ENCODE measurements around the gene ATP11C. TPM values are rescaled to one million over a fixed set of nuclear protein-coding genes. Genes with fewer than 3 reads are reported as not detected.
"Not testable (repeated sequence)": the region's sequence is repeated elsewhere in the genome, so short reads cannot be mapped to it uniquely, and the experiment has no call there.

The ATP11C gene
- total RNA-seq, 2 experiments from 2014 or later, result 15.2 to 18.2 TPM

DNA sequence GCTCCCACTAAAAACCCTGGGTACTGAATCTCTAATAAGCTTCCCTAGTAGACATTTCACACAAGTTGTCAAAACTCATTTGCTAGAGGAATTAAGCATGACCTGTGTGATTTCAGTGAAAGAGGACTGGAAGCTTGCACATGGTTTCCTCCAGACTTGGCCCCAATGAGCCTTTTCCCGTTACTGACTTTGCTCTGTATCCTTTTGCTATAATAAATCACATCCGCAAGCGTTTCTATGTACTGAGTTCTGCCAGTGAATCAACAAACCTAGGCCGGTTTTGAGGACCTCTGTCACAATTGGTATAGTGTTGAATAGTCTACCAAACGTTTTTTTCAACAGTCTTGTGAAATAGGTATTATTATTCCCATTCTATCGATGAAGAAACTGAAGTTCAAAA is 8.2 kb downstream of the ATP11C start:
- H3K4me1 Mint-ChIP-seq (ENCODE audit: low read depth), result peaks cover 67% of the 10 kb centered on the region
- Histone ChIP-seq H3K27me3 (ENCODE audit: control insufficient read depth in 1 of 2, insufficient read depth in 2 of 2, low read length in 2 of 2) (no peaks in the 10 kb centered on the region), H3K27ac (ENCODE audit: low read depth in 1 of 2, low read length in 2 of 2) (no peak overlapping the region), H3K36me3 (ENCODE audit: insufficient read depth, low read length) (no peaks in the 10 kb centered on the region), H3K4me3 (ENCODE audit: low read length) (no peak overlapping the region), H3K9me3 (ENCODE audit: control insufficient read depth in 1 of 2, insufficient read depth in 1 of 2, low read length in 2 of 2) (no peaks in the 10 kb centered on the region), H3K4me1 (ENCODE audit: insufficient read depth, low read length) (peaks cover 5% of the 10 kb centered on the region)
- TF ChIP-seq, protein P1, sequence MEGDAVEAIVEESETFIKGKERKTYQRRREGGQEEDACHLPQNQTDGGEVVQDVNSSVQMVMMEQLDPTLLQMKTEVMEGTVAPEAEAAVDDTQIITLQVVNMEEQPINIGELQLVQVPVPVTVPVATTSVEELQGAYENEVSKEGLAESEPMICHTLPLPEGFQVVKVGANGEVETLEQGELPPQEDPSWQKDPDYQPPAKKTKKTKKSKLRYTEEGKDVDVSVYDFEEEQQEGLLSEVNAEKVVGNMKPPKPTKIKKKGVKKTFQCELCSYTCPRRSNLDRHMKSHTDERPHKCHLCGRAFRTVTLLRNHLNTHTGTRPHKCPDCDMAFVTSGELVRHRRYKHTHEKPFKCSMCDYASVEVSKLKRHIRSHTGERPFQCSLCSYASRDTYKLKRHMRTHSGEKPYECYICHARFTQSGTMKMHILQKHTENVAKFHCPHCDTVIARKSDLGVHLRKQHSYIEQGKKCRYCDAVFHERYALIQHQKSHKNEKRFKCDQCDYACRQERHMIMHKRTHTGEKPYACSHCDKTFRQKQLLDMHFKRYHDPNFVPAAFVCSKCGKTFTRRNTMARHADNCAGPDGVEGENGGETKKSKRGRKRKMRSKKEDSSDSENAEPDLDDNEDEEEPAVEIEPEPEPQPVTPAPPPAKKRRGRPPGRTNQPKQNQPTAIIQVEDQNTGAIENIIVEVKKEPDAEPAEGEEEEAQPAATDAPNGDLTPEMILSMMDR (IDR thresholded peaks at IDR 0.05), result no peak
- H3K36me3 Mint-ChIP-seq (ENCODE audit: low read depth), result peaks cover 12% of the 10 kb centered on the region
- H3K4me3 Mint-ChIP-seq, result no peak overlapping the region
- DNase-seq (no peak), ATAC-seq (ENCODE audit: poor library complexity) (no peak)
- POLR2A ChIA-PET, result no interaction called here
- no peak overlapping the region for H3K27ac Mint-ChIP-seq
- intact Hi-C loops (cut with DNase I, micrococcal nuclease), result no loop called here
- no peaks in the 10 kb centered on the region for H3K9me3 Mint-ChIP-seq
- H3K27me3 Mint-ChIP-seq, result no peaks in the 10 kb centered on the region
- CTCF ChIA-PET, result no interaction called here

DNA sequence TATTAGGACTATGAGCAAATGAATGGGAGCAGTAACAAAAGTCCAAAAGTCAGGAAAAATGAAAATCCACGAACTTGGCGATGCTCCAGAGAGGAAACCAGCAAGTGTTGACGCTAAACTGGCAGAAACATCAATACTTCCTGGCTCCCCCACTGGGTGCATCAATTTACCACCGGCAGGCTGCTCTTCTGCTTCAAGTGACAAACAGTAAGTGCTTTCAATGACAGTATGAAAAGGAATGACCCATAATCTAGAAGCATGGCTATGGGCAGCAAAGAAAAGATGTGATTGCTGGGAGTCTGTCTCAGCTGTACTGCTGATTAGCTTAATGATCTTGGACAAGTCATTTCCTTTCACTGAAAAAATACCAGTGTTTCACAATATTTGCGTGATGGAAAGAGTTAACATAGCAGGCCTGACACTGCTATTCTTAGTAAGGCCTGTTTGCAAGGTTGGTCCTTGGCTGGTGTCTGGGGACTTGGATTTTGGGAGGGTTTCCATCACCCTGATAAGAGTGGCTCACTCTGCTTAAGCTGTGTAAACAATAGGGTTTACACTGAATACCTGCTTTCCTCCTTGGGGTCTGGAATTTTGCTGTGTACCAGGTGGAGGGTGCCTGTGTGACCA is 8.7 kb downstream of the ATP11C start:
- POLR2A ChIA-PET, result no interaction called here
- DNase-seq, result peak in 1 of 14 experiments; percentile 4
- intact Hi-C loops (cut with DNase I, micrococcal nuclease), result no loop called here
- peaks cover 62% of the 10 kb centered on the region for H3K4me1 Mint-ChIP-seq (ENCODE audit: low read depth)
- no peaks in the 10 kb centered on the region for H3K27me3 Mint-ChIP-seq
- no peak overlapping the region for H3K4me3 ChIP-seq (ENCODE audit: low read length)
- no peak overlapping the region for H3K27ac Mint-ChIP-seq
- H3K9me3 ChIP-seq (ENCODE audit: control insufficient read depth in 1 of 2, insufficient read depth in 1 of 2, low read length in 2 of 2), result no peaks in the 10 kb centered on the region
- peaks cover 5% of the 10 kb centered on the region for H3K4me1 ChIP-seq (ENCODE audit: insufficient read depth, low read length)
- CTCF ChIA-PET, result no interaction called here
- no peak overlapping the region for H3K27ac ChIP-seq (ENCODE audit: low read depth in 1 of 2, low read length in 2 of 2)
- ATAC-seq (ENCODE audit: poor library complexity), result no peak
- no peak overlapping the region for H3K4me3 Mint-ChIP-seq
- H3K36me3 ChIP-seq (ENCODE audit: insufficient read depth, low read length), result no peaks in the 10 kb centered on the region
- TF ChIP-seq, protein P1 (IDR thresholded peaks at IDR 0.05), result no peak
- H3K27me3 ChIP-seq (ENCODE audit: control insufficient read depth in 1 of 2, insufficient read depth in 2 of 2, low read length in 2 of 2), result no peaks in the 10 kb centered on the region
- H3K36me3 Mint-ChIP-seq (ENCODE audit: low read depth), result peaks cover 12% of the 10 kb centered on the region
- no peaks in the 10 kb centered on the region for H3K9me3 Mint-ChIP-seq

GRCh38 chrX:139921142-139921541 is 11.7 kb downstream of the ATP11C start:
- POLR2A ChIA-PET; H3K4me3 Mint-ChIP-seq; H3K27me3 ChIP-seq (ENCODE audit: control insufficient read depth in 1 of 2, insufficient read depth in 2 of 2, low read length in 2 of 2); H3K27me3 Mint-ChIP-seq; H3K4me3 ChIP-seq (ENCODE audit: low read length); H3K9me3 Mint-ChIP-seq; H3K9me3 ChIP-seq (ENCODE audit: control insufficient read depth in 1 of 2, insufficient read depth in 1 of 2, low read length in 2 of 2); H3K36me3 ChIP-seq (ENCODE audit: insufficient read depth, low read length); intact Hi-C loops (cut with DNase I, micrococcal nuclease); ATAC-seq (ENCODE audit: poor library complexity); H3K27ac ChIP-seq (ENCODE audit: low read depth in 1 of 2, low read length in 2 of 2); CTCF ChIA-PET; H3K4me1 ChIP-seq (ENCODE audit: insufficient read depth, low read length); DNase-seq: not testable (repeated sequence)
- peaks cover 45% of the 10 kb centered on the region for H3K4me1 Mint-ChIP-seq (ENCODE audit: low read depth)
- H3K36me3 Mint-ChIP-seq (ENCODE audit: low read depth), result peaks cover 12% of the 10 kb centered on the region
- H3K27ac Mint-ChIP-seq, result peak overlapping the region; percentile 34

DNA sequence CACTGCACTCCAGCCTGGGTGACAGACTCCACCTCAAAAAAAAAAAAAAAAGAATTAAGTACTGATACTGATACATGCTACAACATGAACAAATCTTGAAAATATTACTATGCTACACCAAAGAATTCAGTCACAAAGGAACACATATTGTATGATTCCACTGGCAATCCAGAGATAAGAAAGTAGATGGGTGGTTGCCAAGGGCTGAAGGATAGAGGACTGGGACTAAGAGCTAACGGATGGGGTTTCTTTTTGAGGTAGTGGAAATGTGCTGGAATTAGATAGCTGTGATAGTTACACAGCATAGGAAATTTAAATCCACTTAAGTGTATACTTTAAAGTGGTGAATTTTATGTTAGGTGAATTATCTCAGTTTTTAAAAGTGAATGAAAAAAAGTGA is 12.5 kb downstream of the ATP11C start:
- ATAC-seq (ENCODE audit: poor library complexity), result no peak
- ChIA-PET CTCF (interaction anchor here (0.7 kb wide), 1 partner anchor 25 kb away, joined by 3 read pairs; no protein-coding TSS in a partner anchor), POLR2A (no interaction called here)

More for the DNA sequence above, 12.5 kb downstream of the ATP11C start:
- H3K27me3 Mint-ChIP-seq, result no peaks in the 10 kb centered on the region
- H3K4me1 ChIP-seq (ENCODE audit: insufficient read depth, low read length), result peaks cover 5% of the 10 kb centered on the region
- H3K27ac Mint-ChIP-seq, result no peak overlapping the region
- no peak for DNase-seq
- H3K4me3 ChIP-seq (ENCODE audit: low read length), result no peak overlapping the region
- intact Hi-C loops (cut with DNase I, micrococcal nuclease), result no loop called here
- H3K36me3 Mint-ChIP-seq (ENCODE audit: low read depth), result peaks cover 12% of the 10 kb centered on the region
- no peaks in the 10 kb centered on the region for H3K9me3 Mint-ChIP-seq
- H3K4me1 Mint-ChIP-seq (ENCODE audit: low read depth), result peaks cover 37% of the 10 kb centered on the region
- no peak overlapping the region for H3K4me3 Mint-ChIP-seq
- no peak overlapping the region for H3K27ac ChIP-seq (ENCODE audit: low read depth in 1 of 2, low read length in 2 of 2)
- H3K9me3 ChIP-seq (ENCODE audit: control insufficient read depth in 1 of 2, insufficient read depth in 1 of 2, low read length in 2 of 2), result no peaks in the 10 kb centered on the region
- no peaks in the 10 kb centered on the region for H3K36me3 ChIP-seq (ENCODE audit: insufficient read depth, low read length)
- TF ChIP-seq, protein P1 (IDR thresholded peaks at IDR 0.05), result no peak
- no peaks in the 10 kb centered on the region for H3K27me3 ChIP-seq (ENCODE audit: control insufficient read depth in 1 of 2, insufficient read depth in 2 of 2, low read length in 2 of 2)
